Thyroid gland (tissue), 4 donors: Measurements from ENCODE around the gene LMBR1L.

Experiments
- CTCF ChIP-seq, 6 experiments: fragments of 200-600 bp in 3 of 6; fragments of 450-650 bp in 3 of 6; sonication (generic) in 3 of 6; IDR thresholded peaks; one replicate each; pipeline ENCODE4 v1.5.1; 2016 to 2019; ENCODE audit warnings: antibody characterized with exemption in 6 of 6, mild to moderate bottlenecking in 2 of 6, inconsistent platforms in 1 of 6, moderate library complexity in 1 of 6
- POLR2A ChIP-seq, 2 donors: fragments of 450-650 bp; IDR thresholded peaks; one replicate each; pipeline ENCODE4 v1.6.1; 2017; ENCODE audit warnings: antibody characterized with exemption in 2 of 2, mild to moderate bottlenecking in 2 of 2, moderate library complexity in 1 of 2

- TF ChIP-seq CTCF (IDR thresholded peaks at IDR 0.05), result no peak
- TF ChIP-seq POLR2A (IDR thresholded peaks at IDR 0.05), result no peak
Observed at GRCh38 chr12:49061157-49061650, 49.4 kb downstream of the LMBR1L start.
